GM21576 (cell line): ENCODE data around the gene UBE3D.
"Not testable (repeated sequence)": the region's sequence is repeated elsewhere in the genome, so short reads cannot be mapped to it uniquely, and the experiment has no call there.

ENCODE experiments used
- ATAC-seq: cut with Tn5 transposase; IDR thresholded peaks from one replicate; pipeline ENCODE4 v1.9.1; 2021; ENCODE audit warnings: mild to moderate bottlenecking, moderate library complexity; ENCODE audit not compliant: unreplicated experiment

UBE3D gene

GRCh38 chr6:82917346-82918064, 148.1 kb downstream of the UBE3D start:
- ATAC-seq: no peak

DNA sequence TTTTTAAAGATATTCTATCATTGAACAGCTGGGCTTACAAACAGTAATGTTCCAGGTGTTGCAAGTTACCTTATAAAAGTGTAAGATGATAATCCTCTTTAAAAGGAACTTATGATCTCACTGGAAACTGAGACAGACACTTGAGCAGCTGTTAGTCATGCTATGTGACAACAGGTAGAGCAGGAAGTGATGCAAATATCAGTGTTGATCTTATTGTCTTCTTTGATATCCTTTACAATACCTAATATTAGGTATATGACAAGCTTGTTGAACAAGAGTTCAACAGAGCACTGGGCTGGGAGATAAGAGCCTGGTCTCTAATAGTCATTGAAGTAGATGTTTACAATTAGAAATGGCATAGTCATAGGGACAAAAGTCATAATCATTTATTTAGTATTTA, 150.0 kb downstream of the UBE3D start:
- ATAC-seq: no peak

- no peak for ATAC-seq
These were observed 151.1 kb downstream of the UBE3D start for GRCh38 chr6:82914511-82914910.

DNA sequence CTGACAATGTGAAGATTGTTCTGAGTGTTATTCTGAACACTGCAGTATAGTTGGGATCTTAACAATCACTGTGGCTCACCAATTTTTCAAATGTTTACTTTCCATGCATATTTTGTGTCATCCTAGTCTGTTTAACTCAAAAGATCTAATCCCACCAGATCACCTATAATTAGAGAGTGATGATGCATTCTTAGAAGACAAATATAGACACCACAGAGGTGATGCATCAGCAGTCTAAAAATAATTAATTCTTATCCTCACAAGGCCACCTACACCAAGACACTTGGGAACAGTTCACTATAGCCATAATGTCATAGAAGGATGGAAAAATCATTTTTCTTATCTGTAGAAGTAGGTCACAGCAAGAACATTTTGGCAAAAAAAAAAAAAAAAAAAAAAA, 154.8 kb downstream of the UBE3D start:
- ATAC-seq: no peak

- no peak for ATAC-seq
These were observed 155.2 kb downstream of the UBE3D start for GRCh38 chr6:82910395-82910794.

GRCh38 chr6:82909551-82909950, 156.1 kb downstream of the UBE3D start:
- ATAC-seq: no peak

GRCh38 chr6:82908661-82909060, 157.0 kb downstream of the UBE3D start:
- ATAC-seq: no peak

DNA sequence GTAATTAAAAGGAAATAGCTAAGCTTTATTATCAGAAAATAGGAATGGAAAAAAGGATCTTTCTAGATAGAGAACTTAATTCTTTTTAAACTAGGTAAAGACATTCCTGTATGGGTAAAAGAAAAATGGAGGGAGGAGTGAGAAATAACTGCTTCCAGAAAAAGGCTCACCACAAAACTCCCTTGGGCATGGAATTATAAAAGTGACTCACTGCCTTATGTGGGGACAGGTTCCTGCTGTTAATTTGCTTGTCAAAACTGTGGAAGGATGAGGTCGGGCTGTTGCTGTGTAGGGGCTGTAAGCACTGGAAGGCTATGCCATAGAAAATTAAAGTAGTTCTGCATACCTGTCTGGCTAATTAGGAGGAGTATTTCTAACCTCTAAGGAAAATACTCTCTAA, 158.7 kb downstream of the UBE3D start:
- ATAC-seq: no peak

DNA sequence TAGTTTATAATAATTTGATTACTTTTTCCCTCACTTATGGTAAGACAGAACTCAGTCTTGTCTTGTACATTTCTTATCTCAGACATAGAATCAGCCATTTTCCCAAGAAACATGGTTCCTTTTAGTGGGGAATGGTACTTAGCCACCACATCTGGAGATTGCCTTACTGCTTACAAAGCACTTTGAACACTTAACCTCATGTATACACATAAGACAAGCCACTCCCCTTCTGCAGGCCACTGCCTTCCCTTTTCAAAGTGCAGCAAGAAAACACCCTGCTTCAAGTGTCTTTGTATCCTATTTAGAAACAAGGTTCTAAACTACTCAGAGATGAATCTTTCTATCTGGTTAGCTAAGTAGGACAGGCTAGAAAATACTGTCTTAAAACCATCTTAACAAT, 159.2 kb downstream of the UBE3D start:
- no peak for ATAC-seq

DNA sequence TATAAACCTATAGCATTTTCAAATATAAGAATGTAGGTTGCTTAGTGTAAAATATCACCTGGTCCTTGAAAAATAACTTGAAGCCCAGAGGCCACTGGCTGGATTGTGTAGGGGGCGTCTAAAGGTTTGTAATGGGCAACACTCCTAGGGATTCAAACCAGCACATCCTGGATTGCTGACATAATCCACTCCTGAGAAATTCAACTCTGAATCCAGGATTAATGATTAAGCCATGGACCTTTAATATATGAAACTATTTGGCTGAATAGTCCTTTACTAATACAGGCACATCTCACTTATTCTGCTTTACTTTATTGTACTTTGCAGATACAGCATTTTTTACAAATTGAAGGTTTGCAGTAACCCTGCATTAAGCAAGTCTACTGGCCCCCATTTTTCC, 160.8 kb downstream of the UBE3D start:
- ATAC-seq: no peak

GRCh38 chr6:82904257-82904656, 161.4 kb downstream of the UBE3D start:
- no peak for ATAC-seq

DNA sequence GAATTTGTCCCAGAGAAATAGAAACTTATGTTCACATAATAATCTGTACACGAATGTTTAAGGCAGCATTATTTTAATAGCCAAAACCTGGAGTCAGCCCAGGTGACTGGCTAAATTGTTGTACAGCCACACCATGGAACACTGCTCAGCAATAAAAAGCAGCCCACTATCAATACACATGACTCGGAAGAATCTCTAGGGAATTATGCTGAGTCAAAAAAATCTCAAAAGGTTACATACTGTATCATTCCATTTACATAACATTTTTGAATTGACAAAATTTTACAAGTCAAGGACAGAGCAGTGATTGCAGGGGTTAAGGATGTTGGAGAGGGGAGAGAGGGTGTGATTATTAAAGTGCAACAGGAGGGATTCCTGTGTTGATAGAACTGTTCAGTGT, 163.4 kb downstream of the UBE3D start:
- ATAC-seq: no peak

DNA sequence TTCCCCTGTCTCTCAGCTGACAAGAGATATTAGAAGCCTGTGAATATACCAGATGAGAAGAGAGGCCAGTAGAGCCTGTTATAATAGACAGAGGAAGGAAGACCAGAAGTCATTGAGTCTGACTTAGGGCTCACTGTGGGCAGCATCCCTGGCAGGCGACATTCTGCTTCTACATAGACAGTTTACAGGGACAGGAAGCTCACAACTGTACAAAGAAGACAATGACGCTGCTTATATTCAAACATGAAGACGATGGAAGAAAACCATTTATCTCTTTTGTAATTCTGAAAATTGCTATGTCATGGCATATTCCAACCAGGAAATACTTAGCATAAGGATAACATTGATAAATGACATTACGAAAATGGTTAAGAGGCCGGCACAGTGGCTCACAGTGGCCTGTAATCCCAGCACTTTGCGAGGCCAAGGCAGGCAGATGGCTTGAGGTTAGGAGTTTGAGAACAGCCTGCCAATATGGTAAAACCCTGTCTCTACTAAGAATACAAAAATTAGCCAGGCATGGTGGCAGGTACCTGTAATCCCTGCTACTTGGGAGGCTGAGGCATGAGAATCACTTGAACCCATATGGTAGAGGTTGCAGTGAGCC, 170.9 kb downstream of the UBE3D start:
- ATAC-seq: no peak

- ATAC-seq: no peak
These were observed 171.6 kb downstream of the UBE3D start for GRCh38 chr6:82893889-82894652.

- not testable (repeated sequence) for ATAC-seq
These were observed 174.1 kb downstream of the UBE3D start for GRCh38 chr6:82891503-82891902.

DNA sequence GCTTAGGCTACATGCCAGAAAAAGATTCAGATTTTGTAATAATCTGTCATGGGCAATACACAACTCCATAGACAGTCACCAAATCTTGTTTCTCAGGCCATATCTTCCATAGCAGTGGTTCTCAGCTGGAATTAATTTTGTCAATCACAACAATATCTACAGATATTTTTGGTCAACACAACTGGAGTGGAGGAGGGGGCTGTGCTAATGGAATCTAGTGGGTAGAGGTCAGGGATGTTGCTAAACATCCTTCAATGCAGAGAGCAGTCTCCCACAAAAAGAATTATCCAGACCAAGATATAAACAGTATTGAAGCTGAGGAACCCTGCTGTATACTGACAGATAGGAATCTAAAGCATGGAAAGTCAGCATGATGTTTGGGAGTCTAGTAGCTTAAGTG, 174.6 kb downstream of the UBE3D start:
- ATAC-seq: no peak

GRCh38 chr6:82890240-82890639, 175.4 kb downstream of the UBE3D start:
- no peak for ATAC-seq

- ATAC-seq: no peak
These were observed 176.5 kb downstream of the UBE3D start for GRCh38 chr6:82889143-82889542.

- no peak for ATAC-seq
These were observed 183.1 kb downstream of the UBE3D start for GRCh38 chr6:82882363-82883023.

GRCh38 chr6:82881519-82881918, 184.1 kb downstream of the UBE3D start:
- no peak for ATAC-seq

DNA sequence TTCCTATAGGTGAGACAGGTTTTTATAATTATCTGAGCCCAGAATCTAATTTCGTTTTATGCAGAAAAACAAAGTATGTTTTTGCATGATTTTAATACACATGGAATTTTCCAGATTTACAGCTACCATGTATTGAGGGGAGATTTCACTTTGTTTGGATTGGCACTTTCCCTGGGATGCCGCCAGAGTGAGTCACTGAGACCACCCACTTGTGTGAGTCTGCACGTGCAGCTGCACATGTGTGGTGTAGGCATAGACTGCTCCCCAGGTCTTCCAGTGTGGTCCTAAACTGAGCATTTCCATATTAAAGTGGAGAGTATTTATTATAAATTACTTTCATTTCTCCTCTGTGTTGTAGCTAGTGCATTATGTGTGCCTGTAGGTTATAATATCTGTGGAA, 186.8 kb downstream of the UBE3D start:
- ATAC-seq: no peak
